ENCODE data around the gene NUAK1. TPM values are rescaled to one million over a fixed set of nuclear protein-coding genes. Genes with fewer than 3 reads are reported as not detected.

Gene NUAK1
- total RNA-seq, 4 donors from 2014 or later: 18.9 to 34.5 (median 29.1) TPM

- DNase-seq: no peak
- peaks cover 14 to 15% of the 10 kb centered on the region in 2 donors for H3K4me1 ChIP-seq
- H3K4me3 ChIP-seq: no peak overlapping the region
- peaks cover 0 to 12% of the 10 kb centered on the region in 2 donors for H3K36me3 ChIP-seq
- no peaks in the 10 kb centered on the region for H3K9me3 ChIP-seq
- H3K27ac ChIP-seq: no peak overlapping the region
- H3K27me3 ChIP-seq: no peaks in the 10 kb centered on the region
- intact Hi-C loops (cut with DNase I; ENCODE audit: low total_unique reads) (no loop called here), in situ Hi-C loops (cut with MboI; ENCODE audit: low sequenced_read_pairs in 4 of 4) (no loop called here)
- ATAC-seq: no peak
- TF ChIP-seq POLR2A (IDR thresholded peaks at IDR 0.05) (no peak), CTCF (IDR thresholded peaks at IDR 0.05 in 4 of 5, conservative IDR thresholded peaks at IDR 0.05 in 1 of 5) (no peak)
These were observed 63.9 kb downstream of the NUAK1 start for GRCh38 chr12:106074706-106075392.

- in situ Hi-C loops (cut with MboI; ENCODE audit: low sequenced_read_pairs in 4 of 4): no loop called here
- H3K27me3 ChIP-seq: no peaks in the 10 kb centered on the region
- intact Hi-C loops (cut with DNase I; ENCODE audit: low total_unique reads): no loop called here
- H3K4me1 ChIP-seq: peaks cover 12 to 14% of the 10 kb centered on the region in 2 donors
- no peak overlapping the region for H3K27ac ChIP-seq
- peaks cover 0 to 17% of the 10 kb centered on the region in 2 donors for H3K36me3 ChIP-seq
- H3K9me3 ChIP-seq: no peaks in the 10 kb centered on the region
- DNase-seq (no peak), ATAC-seq (no peak)
- no peak overlapping the region for H3K4me3 ChIP-seq
- TF ChIP-seq POLR2A (IDR thresholded peaks at IDR 0.05): no peak
- TF ChIP-seq CTCF (IDR thresholded peaks at IDR 0.05 in 4 of 5, conservative IDR thresholded peaks at IDR 0.05 in 1 of 5): no peak
These were observed 64.4 kb downstream of the NUAK1 start for GRCh38 chr12:106074361-106074705.

- ATAC-seq: no peak
- Histone ChIP-seq H3K4me1 (peaks cover 3 to 4% of the 10 kb centered on the region in 2 donors), H3K27me3 (no peaks in the 10 kb centered on the region), H3K4me3 (no peak overlapping the region), H3K36me3 (peaks cover 0 to 28% of the 10 kb centered on the region in 2 donors), H3K9me3 (no peaks in the 10 kb centered on the region), H3K27ac (no peak overlapping the region)
- intact Hi-C loops (cut with DNase I; ENCODE audit: low total_unique reads) (no loop called here), in situ Hi-C loops (cut with MboI; ENCODE audit: low sequenced_read_pairs in 4 of 4) (no loop called here)
- TF ChIP-seq POLR2A (IDR thresholded peaks at IDR 0.05): no peak
- TF ChIP-seq CTCF (IDR thresholded peaks at IDR 0.05 in 4 of 5, conservative IDR thresholded peaks at IDR 0.05 in 1 of 5): no peak
- DNase-seq: no peak
These were observed 65.6 kb downstream of the NUAK1 start for GRCh38 chr12:106073179-106073578.

- H3K4me3 ChIP-seq: no peak overlapping the region
- H3K4me1 ChIP-seq: no peaks in the 10 kb centered on the region
- H3K27me3 ChIP-seq: no peaks in the 10 kb centered on the region
- in situ Hi-C loops (cut with MboI; ENCODE audit: low sequenced_read_pairs in 4 of 4): no loop called here
- no peaks in the 10 kb centered on the region for H3K9me3 ChIP-seq
- no peak for TF ChIP-seq CTCF (IDR thresholded peaks at IDR 0.05 in 4 of 5, conservative IDR thresholded peaks at IDR 0.05 in 1 of 5)
- no peak for TF ChIP-seq POLR2A (IDR thresholded peaks at IDR 0.05)
- H3K27ac ChIP-seq: no peak overlapping the region
- intact Hi-C loops (cut with DNase I; ENCODE audit: low total_unique reads): no loop called here
- ATAC-seq (no peak), DNase-seq (no peak)
- H3K36me3 ChIP-seq: peaks cover 0 to 32% of the 10 kb centered on the region in 2 donors
These were observed 66.0 kb downstream of the NUAK1 start for GRCh38 chr12:106072751-106073150.

GRCh38 chr12:106071686-106072085 is 67.1 kb downstream of the NUAK1 start:
- intact Hi-C loops (cut with DNase I; ENCODE audit: low total_unique reads): no loop called here
- H3K4me1 ChIP-seq: peaks cover 0 to 4% of the 10 kb centered on the region in 2 donors
- H3K27ac ChIP-seq: no peak overlapping the region
- H3K9me3 ChIP-seq: no peaks in the 10 kb centered on the region
- ATAC-seq: no peak
- in situ Hi-C loops (cut with MboI; ENCODE audit: low sequenced_read_pairs in 4 of 4): no loop called here
- no peak for DNase-seq
- no peaks in the 10 kb centered on the region for H3K27me3 ChIP-seq
- peaks cover 0 to 39% of the 10 kb centered on the region in 2 donors for H3K36me3 ChIP-seq
- no peak for TF ChIP-seq CTCF (IDR thresholded peaks at IDR 0.05 in 4 of 5, conservative IDR thresholded peaks at IDR 0.05 in 1 of 5)
- no peak for TF ChIP-seq POLR2A (IDR thresholded peaks at IDR 0.05)
- H3K4me3 ChIP-seq: no peak overlapping the region
